HG02571 (cell line): ENCODE data around the gene CCDC138.
"Not testable (repeated sequence)": the region's sequence is repeated elsewhere in the genome, so short reads cannot be mapped to it uniquely, and the experiment has no call there.

Source experiments
- ATAC-seq: cut with Tn5 transposase; IDR thresholded peaks from one replicate; pipeline ENCODE4 v1.9.1; 2021; ENCODE audit warnings: mild to moderate bottlenecking, moderate library complexity; ENCODE audit not compliant: unreplicated experiment

The CCDC138 gene

GRCh38 chr2:108786354-108787215, at the start of gene CCDC138:
CCDC138 (plus strand) TSS chr2:108786771; CDS start chr2:108786823, 52 bp downstream.
- ATAC-seq: peak; percentile 97

GRCh38 chr2:108757973-108758372, 28.6 kb upstream of the CCDC138 start:
- not testable (repeated sequence) for ATAC-seq

- ATAC-seq: not testable (repeated sequence)
Measured at GRCh38 chr2:108762618-108763017, 24.0 kb upstream of the CCDC138 start.

GRCh38 chr2:108766671-108767070, 19.9 kb upstream of the CCDC138 start:
- not testable (repeated sequence) for ATAC-seq

GRCh38 chr2:108767859-108768258, 18.7 kb upstream of the CCDC138 start:
- not testable (repeated sequence) for ATAC-seq

GRCh38 chr2:108776475-108776874, 10.1 kb upstream of the CCDC138 start:
- peak; percentile 82 for ATAC-seq

GRCh38 chr2:108778857-108779256, 7.7 kb upstream of the CCDC138 start:
- ATAC-seq: no peak

- no peak for ATAC-seq
Measured at GRCh38 chr2:108786008-108786353, 590 bp upstream of the CCDC138 start.

- no peak for ATAC-seq
Measured at GRCh38 chr2:108787216-108787541, 608 bp downstream of the CCDC138 start.

GRCh38 chr2:108803045-108803736, 16.6 kb downstream of the CCDC138 start:
- no peak for ATAC-seq

GRCh38 chr2:108805032-108805431, 18.5 kb downstream of the CCDC138 start:
- no peak for ATAC-seq

- no peak for ATAC-seq
Measured at GRCh38 chr2:108805782-108806181, 19.2 kb downstream of the CCDC138 start.

GRCh38 chr2:108806371-108807113, 20.0 kb downstream of the CCDC138 start:
- no peak for ATAC-seq

GRCh38 chr2:108809936-108810335, 23.4 kb downstream of the CCDC138 start:
- ATAC-seq: no peak

- ATAC-seq: no peak
Measured at GRCh38 chr2:108810993-108811957, 24.7 kb downstream of the CCDC138 start.

GRCh38 chr2:108813732-108814131, 27.2 kb downstream of the CCDC138 start:
- ATAC-seq: no peak

GRCh38 chr2:108820482-108820881, 33.9 kb downstream of the CCDC138 start:
- ATAC-seq: no peak

- ATAC-seq: no peak
Measured at GRCh38 chr2:108823286-108823685, 36.7 kb downstream of the CCDC138 start.

- ATAC-seq: no peak
Measured at GRCh38 chr2:108824316-108825070, 37.9 kb downstream of the CCDC138 start.

- ATAC-seq: no peak
Measured at GRCh38 chr2:108825254-108825653, 38.7 kb downstream of the CCDC138 start.
